Esophagus (tissue), 2 donors: ENCODE results near the gene NCF2. TPM values are rescaled to one million over a fixed set of nuclear protein-coding genes. Genes with fewer than 3 reads are reported as not detected.

Experiments used
- H3K27ac ChIP-seq, 2 donors: one replicate each; pipeline ENCODE4 v1.5.1; 2013; ENCODE audit warnings: low read depth in 2 of 2, mild to moderate bottlenecking in 2 of 2, inconsistent platforms in 1 of 2, low read length in 1 of 2, moderate library complexity in 1 of 2
- H3K27me3 ChIP-seq, 2 donors: one replicate each; pipeline ENCODE4 v1.6.1; 2013; ENCODE audit warnings: low read length in 2 of 2, control low read depth in 1 of 2, mild to moderate bottlenecking in 1 of 2; ENCODE audit not compliant: insufficient read depth in 2 of 2, control insufficient read depth in 1 of 2
- H3K36me3 ChIP-seq, 2 donors: one replicate each; pipeline ENCODE4 v1.6.1; 2013; ENCODE audit warnings: low read length in 1 of 2; ENCODE audit not compliant: control insufficient read depth in 2 of 2, insufficient read depth in 2 of 2
- H3K4me1 ChIP-seq, 2 donors: one replicate each; pipeline ENCODE4 v1.6.1; 2013; ENCODE audit warnings: low read length in 1 of 2; ENCODE audit not compliant: control insufficient read depth in 2 of 2, insufficient read depth in 2 of 2
- H3K4me3 ChIP-seq, 2 donors: one replicate each; pipeline ENCODE4 v1.5.1; 2013; ENCODE audit warnings: low read length in 2 of 2, mild to moderate bottlenecking in 2 of 2, low read depth in 1 of 2, moderate library complexity in 1 of 2
- H3K9me3 ChIP-seq, 2 donors: one replicate each; pipeline ENCODE4 v1.6.1; 2013; ENCODE audit warnings: mild to moderate bottlenecking in 2 of 2, low read depth in 1 of 2, low read length in 1 of 2, moderate library complexity in 1 of 2; ENCODE audit not compliant: control insufficient read depth in 2 of 2, insufficient read depth in 1 of 2
- WGBS, 2 donors: extraction: QIAGEN DNeasy Blood & Tissue Kit; methylation state at CpG; one replicate each; pipeline ENCODE4 v1.1.7; 2013; 5-methylcytosine and 5-hydroxymethylcytosine counted together
- polyA plus RNA-seq, 2 donors: library from polyadenylated mRNA; stranded (reverse); fragments of 200-250 nt; gene quantifications; one replicate each; pipeline ENCODE4 v1.2.3, GENCODE V29; 2013
- donor health status: healthy with polysubstance abuse.
- donor health status: Bipolar disorder and iron deficiency.

The NCF2 gene
- polyA plus RNA-seq, 2 donors = 3.4 to 3.9 TPM

GRCh38 chr1:183551924-183552323 lies 38.3 kb downstream of the NCF2 start:
- Histone ChIP-seq H3K9me3 (no peaks in the 10 kb centered on the region), H3K27me3 (no peaks in the 10 kb centered on the region), H3K36me3 (peaks cover 17 to 20% of the 10 kb centered on the region in 2 donors), H3K27ac (no peak overlapping the region), H3K4me3 (no peak overlapping the region), H3K4me1 (no peaks in the 10 kb centered on the region)
- 87 to 92% methylated on average over 9 of the region's 9 CpGs for WGBS, 2 donors

GRCh38 chr1:183550915-183551314 lies 39.3 kb downstream of the NCF2 start:
- H3K27me3 ChIP-seq = no peaks in the 10 kb centered on the region
- no peak overlapping the region for H3K4me3 ChIP-seq
- H3K9me3 ChIP-seq = no peaks in the 10 kb centered on the region
- 52 to 58% methylated on average over 3 of the region's 3 CpGs for WGBS, 2 donors
- no peak overlapping the region for H3K27ac ChIP-seq
- H3K4me1 ChIP-seq = no peaks in the 10 kb centered on the region
- H3K36me3 ChIP-seq = peaks cover 19 to 20% of the 10 kb centered on the region in 2 donors

- peaks cover 12 to 25% of the 10 kb centered on the region in 2 donors for H3K36me3 ChIP-seq
- H3K4me1 ChIP-seq = no peaks in the 10 kb centered on the region
- H3K9me3 ChIP-seq = no peaks in the 10 kb centered on the region
- no peaks in the 10 kb centered on the region for H3K27me3 ChIP-seq
- H3K4me3 ChIP-seq = no peak overlapping the region
- WGBS, 2 donors = 94 to 95% methylated on average over 1 of the region's 1 CpG
- no peak overlapping the region for H3K27ac ChIP-seq
These were observed 42.1 kb downstream of the NCF2 start for GRCh38 chr1:183548116-183548515.

GRCh38 chr1:183546427-183546826 lies 43.8 kb downstream of the NCF2 start:
- peaks cover 10 to 15% of the 10 kb centered on the region in 2 donors for H3K36me3 ChIP-seq
- no peak overlapping the region for H3K27ac ChIP-seq
- H3K4me1 ChIP-seq = no peaks in the 10 kb centered on the region
- 80 to 85% methylated on average over 2 of the region's 2 CpGs for WGBS, 2 donors
- H3K9me3 ChIP-seq = no peaks in the 10 kb centered on the region
- H3K4me3 ChIP-seq = no peak overlapping the region
- no peaks in the 10 kb centered on the region for H3K27me3 ChIP-seq

GRCh38 chr1:183544598-183545297 lies 45.5 kb downstream of the NCF2 start:
- no peaks in the 10 kb centered on the region for H3K27me3 ChIP-seq
- H3K27ac ChIP-seq = no peak overlapping the region
- WGBS, 2 donors = 75 to 82% methylated on average over 5 of the region's 5 CpGs
- no peak overlapping the region for H3K4me3 ChIP-seq
- H3K36me3 ChIP-seq = peaks cover 9 to 16% of the 10 kb centered on the region in 2 donors
- no peaks in the 10 kb centered on the region for H3K9me3 ChIP-seq
- H3K4me1 ChIP-seq = no peaks in the 10 kb centered on the region

- 32 to 35% methylated on average over 2 of the region's 2 CpGs for WGBS, 2 donors
- H3K27me3 ChIP-seq = no peaks in the 10 kb centered on the region
- H3K4me1 ChIP-seq = no peaks in the 10 kb centered on the region
- H3K9me3 ChIP-seq = no peaks in the 10 kb centered on the region
- no peak overlapping the region for H3K4me3 ChIP-seq
- H3K27ac ChIP-seq = no peak overlapping the region
- peaks cover 9 to 14% of the 10 kb centered on the region in 2 donors for H3K36me3 ChIP-seq
These were observed 46.5 kb downstream of the NCF2 start for GRCh38 chr1:183543619-183544204.

- Histone ChIP-seq H3K4me1 (no peaks in the 10 kb centered on the region), H3K36me3 (peaks cover 5 to 7% of the 10 kb centered on the region in 2 donors), H3K9me3 (no peaks in the 10 kb centered on the region), H3K27me3 (no peaks in the 10 kb centered on the region), H3K27ac (no peak overlapping the region), H3K4me3 (no peak overlapping the region)
- 93 to 94% methylated on average over 4 of the region's 4 CpGs for WGBS, 2 donors
These were observed 52.9 kb downstream of the NCF2 start for GRCh38 chr1:183537405-183537804.

GRCh38 chr1:183533617-183534174 lies 56.6 kb downstream of the NCF2 start:
- 92 to 94% methylated on average over 3 of the region's 3 CpGs for WGBS, 2 donors
- H3K27ac ChIP-seq = no peak overlapping the region
- peaks cover 2% of the 10 kb centered on the region in 2 donors for H3K36me3 ChIP-seq

GRCh38 chr1:183528577-183528976 lies 61.7 kb downstream of the NCF2 start:
- Histone ChIP-seq H3K27me3 (no peaks in the 10 kb centered on the region), H3K9me3 (no peaks in the 10 kb centered on the region), H3K4me1 (no peaks in the 10 kb centered on the region), H3K27ac (no peak overlapping the region), H3K4me3 (no peak overlapping the region), H3K36me3 (peaks cover 2 to 4% of the 10 kb centered on the region in 2 donors)
- WGBS, 2 donors = 94 to 96% methylated on average over 3 of the region's 3 CpGs

More at GRCh38 chr1:183533617-183534174, 56.6 kb downstream of the NCF2 start:
- Histone ChIP-seq H3K4me1 (no peaks in the 10 kb centered on the region), H3K4me3 (no peak overlapping the region), H3K9me3 (no peaks in the 10 kb centered on the region), H3K27me3 (no peaks in the 10 kb centered on the region)
